Panc1 (cell line): ENCODE measurements around the gene PPP1R12A. TPM values are rescaled to one million over a fixed set of nuclear protein-coding genes. Genes with fewer than 3 reads are reported as not detected.

Experiments
- ATAC-seq: fragments of 200-7000 bp; cut with Tn5 transposase; 2 replicates; pipeline ENCODE4 v1.9.1; 2020; ENCODE audit warnings: mild to moderate bottlenecking, moderate library complexity
- BruUV-seq: library from RNA; stranded (reverse); fragments of 400-500 nt; replicated peaks from 2 replicates; lab custom pipeline; 2021; lab: Mats Ljungman, UMichigan
- CTCF ChIA-PET: fragments of 300-600 bp; sonication (Branson Sonifier 250); formaldehyde crosslinking; loops from one replicate; lab custom pipeline; 2022; ENCODE audit warnings: antibody characterized with exemption; lab: Charles Lee
- POLR2A ChIA-PET: fragments of 300-600 bp; sonication (Branson Sonifier 250); formaldehyde crosslinking; loops from one replicate; lab custom pipeline; 2022; ENCODE audit warnings: antibody characterized with exemption; lab: Charles Lee
- DNase-seq: peaks from one replicate; pipeline ENCODE4 v3.0.0-alpha.2; 2010; ENCODE audit warnings: low read depth, low spot score
- H3K27ac ChIP-seq: 2 replicates; pipeline ENCODE4 v1.5.1; 2011; ENCODE audit warnings: mild to moderate bottlenecking, low read length, inconsistent platforms
- H3K27me3 ChIP-seq: fragments of 200-500 bp; sonication (Bioruptor generic); 2 replicates; pipeline ENCODE4 v1.6.0; 2014; ENCODE audit warnings: low read length, inconsistent platforms; ENCODE audit not compliant: control insufficient read depth, insufficient read depth
- H3K36me3 ChIP-seq: fragments of 200-500 bp; sonication (Bioruptor generic); 2 replicates; pipeline ENCODE4 v1.5.1; 2014; ENCODE audit warnings: inconsistent platforms, mild to moderate bottlenecking, low read length, moderate library complexity; ENCODE audit not compliant: control insufficient read depth, insufficient read depth
- H3K4me1 ChIP-seq: 2 replicates; pipeline ENCODE4 v1.5.1; 2011; ENCODE audit warnings: inconsistent platforms, mild to moderate bottlenecking, low read length, moderate library complexity; ENCODE audit not compliant: control insufficient read depth, insufficient read depth
- H3K4me3 ChIP-seq, 2 experiments: 2 replicates each; pipeline ENCODE4 v1.5.1; 2011 to 2012; ENCODE audit warnings: low read depth in 2 of 2, low read length in 2 of 2, mild to moderate bottlenecking in 2 of 2, inconsistent platforms in 1 of 2, moderate library complexity in 1 of 2
- H3K9me3 ChIP-seq: fragments of 200-500 bp; sonication (Bioruptor generic); 2 replicates; pipeline ENCODE4 v1.5.1; 2014; ENCODE audit warnings: low read depth, mild to moderate bottlenecking, inconsistent platforms, low read length, moderate library complexity; ENCODE audit not compliant: control insufficient read depth, insufficient read depth
- POLR2AphosphoS5 ChIP-seq: IDR thresholded peaks from 2 replicates; pipeline ENCODE4 v1.6.1; 2012; ENCODE audit warnings: mild to moderate bottlenecking, low read depth, low read length, moderate library complexity
- SIN3A ChIP-seq: IDR thresholded peaks from 2 replicates; pipeline ENCODE4 v1.6.1; 2012; ENCODE audit warnings: low read depth, mild to moderate bottlenecking, low read length, moderate library complexity, borderline replicate concordance; ENCODE audit not compliant: insufficient read depth
- TCF7L2 ChIP-seq: IDR thresholded peaks from 2 replicates; pipeline ENCODE4 v1.6.1; 2011; ENCODE audit warnings: mild to moderate bottlenecking, low read depth, low read length, inconsistent platforms
- in situ Hi-C: cut with HindIII; loops from 2 replicates; pipeline ENCODE4 v1.10.0; 2016; ENCODE audit warnings: low sequenced_read_pairs, low pct_unique_long_range_greater_than_20kb
- intact Hi-C: fragments of 100-400 bp; cut with micrococcal nuclease; formaldehyde crosslinking; loops from one replicate; pipeline ENCODE4 v1.10.0; 2022; ENCODE audit not compliant: unreplicated experiment
- total RNA-seq: library from RNA; stranded (reverse); gene quantifications from one replicate; pipeline ENCODE4 v1.2.1, GENCODE V29; 2021; ENCODE audit not compliant: unreplicated experiment
- TF ChIP-seq, protein P1 (sequence below), 2 experiments: IDR thresholded peaks; 2 replicates each; pipeline ENCODE4 v1.6.1; 2011 to 2012; ENCODE audit warnings: low read depth in 2 of 2, control low read depth in 1 of 2, low read length in 1 of 2, mild to moderate bottlenecking in 1 of 2, moderate library complexity in 1 of 2; ENCODE audit not compliant: insufficient read depth in 1 of 2
- TF ChIP-seq, protein P2 (sequence below): fragments of 450-650 bp; IDR thresholded peaks from 2 replicates; pipeline ENCODE4 v1.5.1; 2017; ENCODE audit warnings: mild to moderate bottlenecking

PPP1R12A gene
- total RNA-seq, 1 experiment from 2014 or later = 61.6 TPM

DNA sequence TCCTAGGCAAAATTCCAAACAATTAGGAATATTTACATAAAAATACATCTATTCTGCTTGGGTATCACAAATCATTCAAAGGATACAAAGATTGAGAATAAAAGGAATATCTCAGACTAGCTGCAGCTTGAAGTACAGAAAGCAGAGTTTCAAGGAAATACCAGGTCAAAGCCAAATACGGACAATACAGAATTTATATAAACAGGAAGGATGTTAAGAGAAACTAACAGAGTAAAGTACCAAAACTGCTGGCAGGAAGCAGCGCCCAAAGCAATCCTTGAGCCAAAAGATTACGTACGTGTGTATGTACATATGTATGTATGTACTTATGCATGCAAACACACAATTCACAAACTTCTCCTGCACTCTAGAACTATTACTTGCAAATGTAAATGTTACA, 86.6 kb downstream of the PPP1R12A start:
- in situ Hi-C loops (no loop called here), intact Hi-C loops (no loop called here)
- TF ChIP-seq, protein P1, sequence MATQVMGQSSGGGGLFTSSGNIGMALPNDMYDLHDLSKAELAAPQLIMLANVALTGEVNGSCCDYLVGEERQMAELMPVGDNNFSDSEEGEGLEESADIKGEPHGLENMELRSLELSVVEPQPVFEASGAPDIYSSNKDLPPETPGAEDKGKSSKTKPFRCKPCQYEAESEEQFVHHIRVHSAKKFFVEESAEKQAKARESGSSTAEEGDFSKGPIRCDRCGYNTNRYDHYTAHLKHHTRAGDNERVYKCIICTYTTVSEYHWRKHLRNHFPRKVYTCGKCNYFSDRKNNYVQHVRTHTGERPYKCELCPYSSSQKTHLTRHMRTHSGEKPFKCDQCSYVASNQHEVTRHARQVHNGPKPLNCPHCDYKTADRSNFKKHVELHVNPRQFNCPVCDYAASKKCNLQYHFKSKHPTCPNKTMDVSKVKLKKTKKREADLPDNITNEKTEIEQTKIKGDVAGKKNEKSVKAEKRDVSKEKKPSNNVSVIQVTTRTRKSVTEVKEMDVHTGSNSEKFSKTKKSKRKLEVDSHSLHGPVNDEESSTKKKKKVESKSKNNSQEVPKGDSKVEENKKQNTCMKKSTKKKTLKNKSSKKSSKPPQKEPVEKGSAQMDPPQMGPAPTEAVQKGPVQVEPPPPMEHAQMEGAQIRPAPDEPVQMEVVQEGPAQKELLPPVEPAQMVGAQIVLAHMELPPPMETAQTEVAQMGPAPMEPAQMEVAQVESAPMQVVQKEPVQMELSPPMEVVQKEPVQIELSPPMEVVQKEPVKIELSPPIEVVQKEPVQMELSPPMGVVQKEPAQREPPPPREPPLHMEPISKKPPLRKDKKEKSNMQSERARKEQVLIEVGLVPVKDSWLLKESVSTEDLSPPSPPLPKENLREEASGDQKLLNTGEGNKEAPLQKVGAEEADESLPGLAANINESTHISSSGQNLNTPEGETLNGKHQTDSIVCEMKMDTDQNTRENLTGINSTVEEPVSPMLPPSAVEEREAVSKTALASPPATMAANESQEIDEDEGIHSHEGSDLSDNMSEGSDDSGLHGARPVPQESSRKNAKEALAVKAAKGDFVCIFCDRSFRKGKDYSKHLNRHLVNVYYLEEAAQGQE (IDR thresholded peaks at IDR 0.05; ENCODE audit: insufficient read depth in 1 of 2, low read depth in 2 of 2, low read length in 1 of 2) = no peak
- TF ChIP-seq TCF7L2 (no peak), SIN3A (no peak), POLR2AphosphoS5 (no peak)
- TF ChIP-seq, protein P2, sequence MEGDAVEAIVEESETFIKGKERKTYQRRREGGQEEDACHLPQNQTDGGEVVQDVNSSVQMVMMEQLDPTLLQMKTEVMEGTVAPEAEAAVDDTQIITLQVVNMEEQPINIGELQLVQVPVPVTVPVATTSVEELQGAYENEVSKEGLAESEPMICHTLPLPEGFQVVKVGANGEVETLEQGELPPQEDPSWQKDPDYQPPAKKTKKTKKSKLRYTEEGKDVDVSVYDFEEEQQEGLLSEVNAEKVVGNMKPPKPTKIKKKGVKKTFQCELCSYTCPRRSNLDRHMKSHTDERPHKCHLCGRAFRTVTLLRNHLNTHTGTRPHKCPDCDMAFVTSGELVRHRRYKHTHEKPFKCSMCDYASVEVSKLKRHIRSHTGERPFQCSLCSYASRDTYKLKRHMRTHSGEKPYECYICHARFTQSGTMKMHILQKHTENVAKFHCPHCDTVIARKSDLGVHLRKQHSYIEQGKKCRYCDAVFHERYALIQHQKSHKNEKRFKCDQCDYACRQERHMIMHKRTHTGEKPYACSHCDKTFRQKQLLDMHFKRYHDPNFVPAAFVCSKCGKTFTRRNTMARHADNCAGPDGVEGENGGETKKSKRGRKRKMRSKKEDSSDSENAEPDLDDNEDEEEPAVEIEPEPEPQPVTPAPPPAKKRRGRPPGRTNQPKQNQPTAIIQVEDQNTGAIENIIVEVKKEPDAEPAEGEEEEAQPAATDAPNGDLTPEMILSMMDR = no peak
- no peak overlapping the region for H3K4me3 ChIP-seq
- H3K27me3 ChIP-seq = no peaks in the 10 kb centered on the region
- no peaks in the 10 kb centered on the region for H3K36me3 ChIP-seq
- no TSS peak for BruUV-seq
- DNase-seq (no peak), ATAC-seq (no peak)
- ChIA-PET CTCF (no interaction called here), POLR2A (no interaction called here)
- no peaks in the 10 kb centered on the region; the same call in 1 of the 2 replicates for H3K9me3 ChIP-seq
- H3K27ac ChIP-seq = no peak overlapping the region
- H3K4me1 ChIP-seq = peaks cover 4% of the 10 kb centered on the region; the same call in 1 of the 2 replicates

DNA sequence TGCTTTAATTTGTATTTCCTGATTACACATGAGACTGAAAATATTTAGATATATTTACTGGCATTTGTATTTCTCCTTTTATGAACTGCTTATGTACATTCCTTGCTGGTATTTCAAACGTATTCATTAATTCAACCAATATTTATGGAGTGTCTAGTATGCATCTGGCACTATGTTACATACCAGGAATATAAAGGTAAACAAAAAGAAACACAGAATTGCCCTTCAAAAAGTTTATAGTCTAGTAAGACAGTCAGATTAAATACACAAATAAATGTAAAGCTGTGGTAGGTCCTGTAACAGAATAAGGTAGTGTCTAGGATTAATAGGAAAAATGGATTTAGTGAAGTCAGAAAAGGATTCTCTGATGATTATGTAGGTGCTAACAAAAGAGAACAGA, 87.5 kb downstream of the PPP1R12A start:
- intact Hi-C loops = no loop called here
- no peak for ATAC-seq

More for the DNA sequence above, 87.5 kb downstream of the PPP1R12A start:
- POLR2A ChIA-PET = interaction anchor here (1.0 kb wide), 1 partner anchor 59 kb away, joined by 3 read pairs; no protein-coding TSS in a partner anchor
- Histone ChIP-seq H3K27me3 (no peaks in the 10 kb centered on the region), H3K4me3 (no peak overlapping the region), H3K9me3 (no peaks in the 10 kb centered on the region; the same call in 1 of the 2 replicates), H3K36me3 (no peaks in the 10 kb centered on the region), H3K4me1 (peaks cover 4% of the 10 kb centered on the region; the same call in 1 of the 2 replicates), H3K27ac (no peak overlapping the region)
- TF ChIP-seq SIN3A (no peak), TCF7L2 (no peak), POLR2AphosphoS5 (no peak)
- TF ChIP-seq, protein P2 = no peak
- TF ChIP-seq, protein P1 (IDR thresholded peaks at IDR 0.05; ENCODE audit: insufficient read depth in 1 of 2, low read depth in 2 of 2, low read length in 1 of 2) = no peak
- CTCF ChIA-PET = no interaction called here
- in situ Hi-C loops = no loop called here
- DNase-seq = no peak
- no TSS peak for BruUV-seq
